CD4-positive, CD25-positive, alpha-beta regulatory T cell (primary cell): Measurements from ENCODE around the gene PPFIA2. TPM values are rescaled to one million over a fixed set of nuclear protein-coding genes. Genes with fewer than 3 reads are reported as not detected.
A peak's percentile ranks its signal among the peaks of the same experiment; 100 is the strongest.
"Not testable (repeated sequence)": the region's sequence is repeated elsewhere in the genome, so short reads cannot be mapped to it uniquely, and the experiment has no call there.

Source experiments
- ATAC-seq, 2 donors: fragments of 150-1000 bp; cut with Tn5 transposase; one replicate each; pipeline ENCODE4 v1.10.0; 2021; ENCODE audit warnings: low read depth in 2 of 2, moderate number of reproducible peaks in 2 of 2, moderate library complexity in 1 of 2
- DNase-seq, 3 donors: peaks; one replicate each; pipeline versions ENCODE4 v3.0.0 to v3.0.0-alpha.2; 2012 to 2022; ENCODE audit warnings: mixed read lengths in 1 of 3
- H3K27ac ChIP-seq: one replicate; pipeline ENCODE4 v1.7.0; 2013; ENCODE audit warnings: mild to moderate bottlenecking, low read length; ENCODE audit not compliant: insufficient read depth, poor library complexity, severe bottlenecking
- H3K27me3 ChIP-seq: one replicate; pipeline ENCODE4 v1.7.0; 2013; ENCODE audit warnings: low read length; ENCODE audit not compliant: control insufficient read depth, insufficient read depth
- H3K36me3 ChIP-seq: one replicate; pipeline ENCODE4 v1.7.0; 2013; ENCODE audit warnings: mild to moderate bottlenecking, low read length, moderate library complexity; ENCODE audit not compliant: control insufficient read depth, insufficient read depth
- H3K4me1 ChIP-seq: 2 replicates; pipeline ENCODE4 v1.7.0; 2013; ENCODE audit warnings: mild to moderate bottlenecking, low read length; ENCODE audit not compliant: insufficient read depth, control insufficient read depth, poor library complexity, severe bottlenecking
- H3K4me3 ChIP-seq: one replicate; pipeline ENCODE4 v1.7.0; 2013; ENCODE audit warnings: low read depth, mild to moderate bottlenecking, low read length, moderate library complexity
- H3K9me3 ChIP-seq, 2 experiments: 1 replicate in 1 of 2; 2 replicates in 1 of 2; pipeline ENCODE4 v1.7.0; 2013; ENCODE audit warnings: low read length in 2 of 2, mild to moderate bottlenecking in 1 of 2, moderate library complexity in 1 of 2; ENCODE audit not compliant: control insufficient read depth in 2 of 2
- H3K27ac Mint-ChIP-seq, 3 donors: one replicate each; pipeline ENCODE4 v1.8.0; 2020 to 2022; ENCODE audit warnings: mild to moderate bottlenecking in 3 of 3, mixed read lengths in 3 of 3, moderate library complexity in 2 of 3
- H3K27me3 Mint-ChIP-seq: one replicate; pipeline ENCODE4 v1.8.0; 2022; ENCODE audit warnings: mild to moderate bottlenecking, mixed read lengths
- H3K36me3 Mint-ChIP-seq: one replicate; pipeline ENCODE4 v1.8.0; 2020; ENCODE audit warnings: mixed read lengths
- H3K4me1 Mint-ChIP-seq, 4 donors: one replicate each; pipeline ENCODE4 v1.8.0; 2020 to 2022; ENCODE audit warnings: mixed read lengths in 4 of 4, mild to moderate bottlenecking in 1 of 4
- H3K4me3 Mint-ChIP-seq, 4 donors: one replicate each; pipeline ENCODE4 v1.8.0; 2020 to 2022; ENCODE audit warnings: mild to moderate bottlenecking in 4 of 4, mixed read lengths in 4 of 4, moderate library complexity in 3 of 4
- H3K9me3 Mint-ChIP-seq, 7 donors: one replicate each; pipeline ENCODE4 v1.8.0; 2020 to 2022; ENCODE audit warnings: mixed read lengths in 7 of 7, mild to moderate bottlenecking in 3 of 7, moderate library complexity in 2 of 7
- polyA plus RNA-seq, 4 donors: library from polyadenylated mRNA; unstranded; fragments of 300-500 nt; fragmentation: Illumina TruSeq; gene quantifications; one replicate each; pipeline ENCODE4 v1.2.3, GENCODE V29; 2021
- total RNA-seq: library from RNA; stranded (reverse); gene quantifications from one replicate; pipeline ENCODE4 v1.2.3, GENCODE V29; 2022

The PPFIA2 gene
- total and polyA plus RNA-seq, 5 donors from 2014 or later, result not detected

- no peaks in the 10 kb centered on the region for H3K27me3 ChIP-seq
- H3K36me3 Mint-ChIP-seq, result no peaks in the 10 kb centered on the region
- H3K27ac ChIP-seq, result no peak overlapping the region
- peaks cover 0 to 9% (median 0%) of the 10 kb centered on the region in 7 donors for H3K9me3 Mint-ChIP-seq
- peaks cover 0 to 2% of the 10 kb centered on the region in 2 experiments for H3K9me3 ChIP-seq
- DNase-seq (no peak), ATAC-seq (no peak)
- no peak overlapping the region for H3K4me3 ChIP-seq
- H3K36me3 ChIP-seq, result no peaks in the 10 kb centered on the region
- no peaks in the 10 kb centered on the region for H3K27me3 Mint-ChIP-seq
- no peak overlapping the region for H3K27ac Mint-ChIP-seq
- no peaks in the 10 kb centered on the region for H3K4me1 Mint-ChIP-seq
- H3K4me1 ChIP-seq, result no peaks in the 10 kb centered on the region
- H3K4me3 Mint-ChIP-seq, result no peak overlapping the region
Observed at GRCh38 chr12:81668475-81668874, 90.7 kb downstream of the PPFIA2 start.

GRCh38 chr12:81659310-81659709, 99.8 kb downstream of the PPFIA2 start:
- H3K4me3 ChIP-seq, H3K36me3 ChIP-seq, H3K27ac ChIP-seq, H3K27me3 ChIP-seq, H3K4me1 ChIP-seq, H3K9me3 ChIP-seq, H3K4me1 Mint-ChIP-seq, H3K27me3 Mint-ChIP-seq, H3K36me3 Mint-ChIP-seq, DNase-seq, H3K27ac Mint-ChIP-seq, H3K4me3 Mint-ChIP-seq, ATAC-seq: not testable (repeated sequence)
- H3K9me3 Mint-ChIP-seq, result peaks cover 0 to 12% (median 5%) of the 10 kb centered on the region in 7 donors

- Mint-ChIP-seq H3K4me1 (no peaks in the 10 kb centered on the region), H3K27me3 (no peaks in the 10 kb centered on the region), H3K9me3 (peaks cover 0 to 7% (median 0%) of the 10 kb centered on the region in 7 donors), H3K27ac (no peak overlapping the region), H3K4me3 (no peak overlapping the region), H3K36me3 (no peaks in the 10 kb centered on the region)
- Histone ChIP-seq H3K9me3 (peaks cover 0 to 3% of the 10 kb centered on the region in 2 experiments), H3K36me3 (no peaks in the 10 kb centered on the region), H3K4me1 (no peaks in the 10 kb centered on the region), H3K4me3 (no peak overlapping the region), H3K27me3 (no peaks in the 10 kb centered on the region), H3K27ac (no peak overlapping the region)
- DNase-seq, result peak in 1 of 3 donors; percentile 9
- no peak for ATAC-seq
Observed at GRCh38 chr12:81644503-81644902, 114.6 kb downstream of the PPFIA2 start.

- DNase-seq, result no peak
- no peak overlapping the region for H3K27ac Mint-ChIP-seq
- Histone ChIP-seq H3K36me3 (no peaks in the 10 kb centered on the region), H3K4me3 (no peak overlapping the region), H3K27me3 (no peaks in the 10 kb centered on the region), H3K9me3 (peaks cover 0 to 3% of the 10 kb centered on the region in 2 experiments), H3K27ac (no peak overlapping the region), H3K4me1 (no peaks in the 10 kb centered on the region)
- no peaks in the 10 kb centered on the region for H3K4me1 Mint-ChIP-seq
- H3K9me3 Mint-ChIP-seq, result peaks cover 0 to 7% (median 2%) of the 10 kb centered on the region in 7 donors
- no peaks in the 10 kb centered on the region for H3K27me3 Mint-ChIP-seq
- H3K4me3 Mint-ChIP-seq, result no peak overlapping the region
- no peak for ATAC-seq
- H3K36me3 Mint-ChIP-seq, result no peaks in the 10 kb centered on the region
Observed at GRCh38 chr12:81639196-81639595, 120.0 kb downstream of the PPFIA2 start.

- Histone ChIP-seq H3K27me3 (no peaks in the 10 kb centered on the region), H3K36me3 (no peaks in the 10 kb centered on the region), H3K4me1 (no peaks in the 10 kb centered on the region), H3K9me3 (no peaks in the 10 kb centered on the region), H3K4me3 (no peak overlapping the region), H3K27ac (no peak overlapping the region)
- no peak for DNase-seq
- Mint-ChIP-seq H3K27me3 (no peaks in the 10 kb centered on the region), H3K9me3 (peaks cover 0 to 6% (median 2%) of the 10 kb centered on the region in 7 donors), H3K4me3 (no peak overlapping the region), H3K36me3 (no peaks in the 10 kb centered on the region), H3K4me1 (no peaks in the 10 kb centered on the region), H3K27ac (no peak overlapping the region)
- ATAC-seq, result no peak
Observed at GRCh38 chr12:81633127-81633526, 126.0 kb downstream of the PPFIA2 start.

GRCh38 chr12:81627336-81628189, 131.6 kb downstream of the PPFIA2 start:
- no peak overlapping the region for H3K4me3 ChIP-seq
- no peaks in the 10 kb centered on the region for H3K27me3 ChIP-seq
- Mint-ChIP-seq H3K27me3 (no peaks in the 10 kb centered on the region), H3K4me3 (no peak overlapping the region), H3K27ac (no peak overlapping the region), H3K9me3 (peaks cover 0 to 2% (median 0%) of the 10 kb centered on the region in 7 donors), H3K4me1 (no peaks in the 10 kb centered on the region), H3K36me3 (no peaks in the 10 kb centered on the region)
- no peaks in the 10 kb centered on the region for H3K9me3 ChIP-seq
- H3K4me1 ChIP-seq, result no peaks in the 10 kb centered on the region
- ATAC-seq (no peak), DNase-seq (no peak)
- no peaks in the 10 kb centered on the region for H3K36me3 ChIP-seq
- no peak overlapping the region for H3K27ac ChIP-seq

- ATAC-seq (no peak), DNase-seq (no peak)
- Histone ChIP-seq H3K9me3 (no peaks in the 10 kb centered on the region), H3K4me1 (no peaks in the 10 kb centered on the region), H3K27me3 (no peaks in the 10 kb centered on the region), H3K27ac (no peak overlapping the region), H3K36me3 (no peaks in the 10 kb centered on the region), H3K4me3 (no peak overlapping the region)
- no peak overlapping the region for H3K27ac Mint-ChIP-seq
- H3K4me1 Mint-ChIP-seq, result no peaks in the 10 kb centered on the region
- H3K4me3 Mint-ChIP-seq, result no peak overlapping the region
- H3K36me3 Mint-ChIP-seq, result no peaks in the 10 kb centered on the region
- H3K27me3 Mint-ChIP-seq, result no peaks in the 10 kb centered on the region
- H3K9me3 Mint-ChIP-seq, result peaks cover 0 to 2% (median 1%) of the 10 kb centered on the region in 7 donors
Observed at GRCh38 chr12:81626406-81626805, 132.7 kb downstream of the PPFIA2 start.

GRCh38 chr12:81617915-81618314, 141.2 kb downstream of the PPFIA2 start:
- H3K27me3 ChIP-seq, result no peaks in the 10 kb centered on the region
- no peaks in the 10 kb centered on the region for H3K4me1 Mint-ChIP-seq
- DNase-seq (no peak), ATAC-seq (no peak)
- H3K36me3 ChIP-seq, result no peaks in the 10 kb centered on the region
- H3K9me3 Mint-ChIP-seq, result peaks cover 0 to 15% (median 5%) of the 10 kb centered on the region in 7 donors
- H3K27me3 Mint-ChIP-seq, result no peaks in the 10 kb centered on the region
- H3K4me3 Mint-ChIP-seq, result no peak overlapping the region
- no peak overlapping the region for H3K27ac Mint-ChIP-seq
- H3K36me3 Mint-ChIP-seq, result no peaks in the 10 kb centered on the region
- no peak overlapping the region for H3K4me3 ChIP-seq
- no peaks in the 10 kb centered on the region for H3K4me1 ChIP-seq
- no peak overlapping the region for H3K27ac ChIP-seq
- no peaks in the 10 kb centered on the region for H3K9me3 ChIP-seq
